CD4-positive, alpha-beta T cell (primary cell): ENCODE data around the gene DGKK. TPM values are rescaled to one million over a fixed set of nuclear protein-coding genes. Genes with fewer than 3 reads are reported as not detected.

ENCODE experiments used
- ATAC-seq: fragments of 200-7000 bp; cut with Tn5 transposase; one replicate; pipeline ENCODE4 v1.10.0; 2022; ENCODE audit warnings: mild to moderate bottlenecking; ENCODE audit not compliant: poor library complexity
- CTCF ChIA-PET: fragments of 350-600 bp; sonication (Branson Sonifier 250); formaldehyde crosslinking; loops from one replicate; lab custom pipeline; 2021; ENCODE audit warnings: antibody characterized with exemption, inconsistent platforms; lab: Charles Lee
- POLR2A ChIA-PET: fragments of 350-600 bp; sonication (Branson Sonifier 250); formaldehyde crosslinking; loops from one replicate; lab custom pipeline; 2021; ENCODE audit warnings: antibody characterized with exemption, inconsistent platforms; lab: Charles Lee
- DNase-seq, 14 experiments: peaks; one replicate each; pipeline ENCODE4 v3.0.0-alpha.2; 2013 to 2020; ENCODE audit warnings: mixed read lengths in 2 of 14
- H3K27ac ChIP-seq, 2 donors: one replicate each; pipeline versions ENCODE4 v1.5.1 to v1.7.0; 2013; ENCODE audit warnings: low read length in 2 of 2, low read depth in 1 of 2, mild to moderate bottlenecking in 1 of 2
- H3K27me3 ChIP-seq, 2 experiments: 1 replicate in 1 of 2; 2 replicates in 1 of 2; pipeline versions ENCODE4 v1.6.1 to v1.7.0; 2013; ENCODE audit warnings: low read length in 2 of 2, control low read depth in 1 of 2, mild to moderate bottlenecking in 1 of 2, moderate library complexity in 1 of 2; ENCODE audit not compliant: insufficient read depth in 2 of 2, control insufficient read depth in 1 of 2
- H3K36me3 ChIP-seq: one replicate; pipeline ENCODE4 v1.6.1; 2013; ENCODE audit warnings: low read length, control low read depth; ENCODE audit not compliant: insufficient read depth
- H3K4me1 ChIP-seq: one replicate; pipeline ENCODE4 v1.6.1; 2013; ENCODE audit warnings: low read length, control low read depth; ENCODE audit not compliant: insufficient read depth
- H3K4me3 ChIP-seq: one replicate; pipeline ENCODE4 v1.5.1; 2013; ENCODE audit warnings: mild to moderate bottlenecking, low read length, moderate library complexity
- H3K9me3 ChIP-seq, 2 experiments: 1 replicate in 1 of 2; 2 replicates in 1 of 2; pipeline versions ENCODE4 v1.6.1 to v1.7.0; 2013; ENCODE audit warnings: low read length in 2 of 2, mild to moderate bottlenecking in 2 of 2, control low read depth in 1 of 2, moderate library complexity in 1 of 2; ENCODE audit not compliant: control insufficient read depth in 1 of 2, insufficient read depth in 1 of 2
- H3K27ac Mint-ChIP-seq: one replicate; pipeline ENCODE4 v1.8.0; 2020; ENCODE audit warnings: mixed read lengths
- H3K27me3 Mint-ChIP-seq: one replicate; pipeline ENCODE4 v1.8.0; 2021; ENCODE audit warnings: mixed read lengths
- H3K36me3 Mint-ChIP-seq: one replicate; pipeline ENCODE4 v1.8.0; 2021; ENCODE audit warnings: low read depth, mixed read lengths
- H3K4me1 Mint-ChIP-seq: one replicate; pipeline ENCODE4 v1.8.0; 2021; ENCODE audit warnings: low read depth, mixed read lengths
- H3K4me3 Mint-ChIP-seq: one replicate; pipeline ENCODE4 v1.8.0; 2020; ENCODE audit warnings: mild to moderate bottlenecking, mixed read lengths
- H3K9me3 Mint-ChIP-seq: one replicate; pipeline ENCODE4 v1.8.0; 2020; ENCODE audit warnings: mixed read lengths
- CTCF ChIP-seq: fragments of 200-600 bp; IDR thresholded peaks from one replicate; pipeline ENCODE4 v1.8.0; 2022; ENCODE audit warnings: antibody characterized with exemption, mild to moderate bottlenecking
- intact Hi-C, 2 experiments: fragments of 100-400 bp; cut with DNase I in 1 of 2; cut with micrococcal nuclease in 1 of 2; formaldehyde crosslinking; loops; one replicate each; pipeline versions ENCODE4 v1.15.1 to v1.9.0; 2023 to 2025; cut with DNase I, micrococcal nuclease
- total RNA-seq, 174 experiments: library from RNA in 2 of 174; stranded (reverse) in 2 of 174; gene quantifications; one replicate each; pipeline ENCODE4 v1.2.3 and lab custom pipeline; 2021 to 2026

DGKK gene
- total RNA-seq, 2 experiments from 2014 or later = not detected

- no peak for TF ChIP-seq CTCF
- Histone ChIP-seq H3K27ac (no peak overlapping the region), H3K27me3 (peaks cover 0 to 6% of the 10 kb centered on the region in 2 experiments), H3K36me3 (no peaks in the 10 kb centered on the region), H3K4me3 (no peak overlapping the region), H3K4me1 (no peaks in the 10 kb centered on the region), H3K9me3 (no peaks in the 10 kb centered on the region)
- Mint-ChIP-seq H3K4me1 (no peaks in the 10 kb centered on the region), H3K4me3 (no peak overlapping the region), H3K27me3 (peaks cover 17% of the 10 kb centered on the region), H3K36me3 (no peaks in the 10 kb centered on the region), H3K9me3 (no peaks in the 10 kb centered on the region), H3K27ac (no peak overlapping the region)
- intact Hi-C loops = no loop called here
- ChIA-PET POLR2A (no interaction called here), CTCF (no interaction called here)
- ATAC-seq (no peak), DNase-seq (no peak)
Measured at GRCh38 chrX:50497114-50497513, 26.5 kb upstream of the DGKK start.

DNA sequence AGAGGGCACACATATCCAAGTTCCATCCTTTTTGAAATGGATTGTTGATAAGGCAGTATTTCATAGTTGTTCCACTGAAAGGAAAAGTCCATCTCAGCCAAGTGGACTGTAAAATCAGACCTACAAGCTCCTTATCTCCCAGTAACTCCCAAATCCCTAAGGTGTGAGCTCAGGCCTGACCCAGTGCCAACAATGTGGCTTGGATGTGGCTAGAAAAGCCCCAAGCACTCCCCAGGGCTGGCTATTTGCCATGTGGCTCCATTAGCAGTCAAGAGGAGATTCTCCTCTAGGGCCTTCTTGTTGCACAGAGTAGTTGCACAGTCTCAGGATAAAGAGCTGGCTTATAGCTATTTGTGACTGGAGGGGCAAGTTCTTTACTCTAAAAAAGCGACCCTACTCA lies 25.0 kb upstream of the DGKK start:
- peaks cover 20% of the 10 kb centered on the region for H3K27me3 Mint-ChIP-seq
- intact Hi-C loops = no loop called here

DNA sequence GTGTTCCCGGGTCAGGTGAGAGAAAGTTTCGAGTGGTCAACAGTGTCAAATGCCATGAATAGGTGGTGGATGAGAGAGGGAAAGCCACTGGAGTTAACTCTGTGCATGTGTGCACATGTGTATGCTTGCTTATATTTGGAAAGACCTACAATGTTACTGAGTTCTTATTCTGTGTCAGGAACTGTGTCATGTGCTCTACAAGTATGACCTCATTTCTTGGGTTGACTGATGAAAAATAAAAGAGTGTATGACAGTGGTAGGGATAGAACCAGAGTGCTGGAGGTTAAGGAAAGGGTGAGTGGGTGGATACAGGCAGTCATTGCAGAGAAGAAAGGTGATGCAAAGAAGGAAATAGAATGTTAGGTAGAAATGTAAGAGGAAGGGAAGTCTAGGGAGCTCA lies 22.1 kb upstream of the DGKK start:
- Histone ChIP-seq H3K27me3 (peaks cover 0 to 6% of the 10 kb centered on the region in 2 experiments), H3K27ac (no peak overlapping the region), H3K4me1 (no peaks in the 10 kb centered on the region), H3K36me3 (no peaks in the 10 kb centered on the region), H3K4me3 (no peak overlapping the region), H3K9me3 (no peaks in the 10 kb centered on the region)
- ChIA-PET POLR2A (no interaction called here), CTCF (no interaction called here)
- no peak for TF ChIP-seq CTCF
- no peaks in the 10 kb centered on the region for H3K4me1 Mint-ChIP-seq
- no peak overlapping the region for H3K4me3 Mint-ChIP-seq
- no peaks in the 10 kb centered on the region for H3K9me3 Mint-ChIP-seq
- H3K27ac Mint-ChIP-seq = no peak overlapping the region
- H3K36me3 Mint-ChIP-seq = no peaks in the 10 kb centered on the region
- H3K27me3 Mint-ChIP-seq = peaks cover 25% of the 10 kb centered on the region
- DNase-seq (no peak), ATAC-seq (no peak)
- intact Hi-C loops = no loop called here

More for the DNA sequence above, 25.0 kb upstream of the DGKK start:
- H3K4me3 ChIP-seq = no peak overlapping the region
- no peaks in the 10 kb centered on the region for H3K4me1 ChIP-seq
- no peaks in the 10 kb centered on the region for H3K9me3 ChIP-seq
- CTCF ChIA-PET = no interaction called here
- H3K27ac ChIP-seq = no peak overlapping the region
- POLR2A ChIA-PET = no interaction called here
- Mint-ChIP-seq H3K4me3 (no peak overlapping the region), H3K4me1 (no peaks in the 10 kb centered on the region), H3K36me3 (no peaks in the 10 kb centered on the region), H3K27ac (no peak overlapping the region), H3K9me3 (no peaks in the 10 kb centered on the region)
- ATAC-seq = no peak
- H3K36me3 ChIP-seq = no peaks in the 10 kb centered on the region
- no peak for DNase-seq
- H3K27me3 ChIP-seq = peaks cover 0 to 6% of the 10 kb centered on the region in 2 experiments
- TF ChIP-seq CTCF = no peak
